HG03378 (cell line): ENCODE data around the gene HNRNPF.
"Not testable (repeated sequence)": the region's sequence is repeated elsewhere in the genome, so short reads cannot be mapped to it uniquely, and the experiment has no call there.

Experiments
- ATAC-seq: cut with Tn5 transposase; IDR thresholded peaks from one replicate; pipeline ENCODE4 v1.9.1; 2021; ENCODE audit warnings: mild to moderate bottlenecking, moderate library complexity; ENCODE audit not compliant: unreplicated experiment

HNRNPF gene, protein sequence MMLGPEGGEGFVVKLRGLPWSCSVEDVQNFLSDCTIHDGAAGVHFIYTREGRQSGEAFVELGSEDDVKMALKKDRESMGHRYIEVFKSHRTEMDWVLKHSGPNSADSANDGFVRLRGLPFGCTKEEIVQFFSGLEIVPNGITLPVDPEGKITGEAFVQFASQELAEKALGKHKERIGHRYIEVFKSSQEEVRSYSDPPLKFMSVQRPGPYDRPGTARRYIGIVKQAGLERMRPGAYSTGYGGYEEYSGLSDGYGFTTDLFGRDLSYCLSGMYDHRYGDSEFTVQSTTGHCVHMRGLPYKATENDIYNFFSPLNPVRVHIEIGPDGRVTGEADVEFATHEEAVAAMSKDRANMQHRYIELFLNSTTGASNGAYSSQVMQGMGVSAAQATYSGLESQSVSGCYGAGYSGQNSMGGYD

DNA sequence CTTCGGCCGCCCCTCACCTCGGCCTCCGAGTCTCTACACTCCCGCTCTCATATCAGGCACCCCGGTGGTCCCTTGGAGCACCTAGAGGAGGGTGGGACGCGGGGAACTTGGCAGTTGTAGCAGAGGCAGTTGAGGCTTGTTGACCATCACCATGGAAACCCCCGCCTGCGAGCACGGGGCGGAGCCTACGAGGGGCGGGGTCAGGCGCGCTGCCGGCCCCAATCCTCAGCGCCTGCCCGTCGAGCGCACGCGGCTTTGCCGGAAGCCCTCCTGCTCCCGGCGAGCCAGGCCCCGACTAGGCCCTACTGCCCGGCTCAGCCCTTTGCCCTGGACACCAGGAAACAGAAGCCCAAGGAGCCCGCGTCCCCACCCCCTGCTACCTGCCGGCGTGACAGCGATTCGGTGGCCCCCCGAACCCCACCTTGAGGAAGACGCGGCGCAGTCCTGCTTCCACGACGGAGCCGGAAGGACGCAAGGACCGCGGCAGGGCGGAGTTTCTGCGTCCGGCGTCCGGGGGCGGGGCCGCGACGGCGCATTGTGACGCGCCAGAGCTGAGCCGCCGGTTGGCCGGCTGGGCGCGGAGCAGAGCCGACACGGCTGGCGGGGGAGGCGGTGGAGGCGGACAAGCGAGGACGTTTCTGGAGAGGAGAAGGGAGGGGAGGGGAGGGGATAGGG is at the start of gene HNRNPF:
Gene HNRNPF, minus strand, starts transcription at position 477 of the 675 bp plus-strand sequence. CDS start 21,302 bp downstream, outside the sequence.
- ATAC-seq, result peak; percentile 56

DNA sequence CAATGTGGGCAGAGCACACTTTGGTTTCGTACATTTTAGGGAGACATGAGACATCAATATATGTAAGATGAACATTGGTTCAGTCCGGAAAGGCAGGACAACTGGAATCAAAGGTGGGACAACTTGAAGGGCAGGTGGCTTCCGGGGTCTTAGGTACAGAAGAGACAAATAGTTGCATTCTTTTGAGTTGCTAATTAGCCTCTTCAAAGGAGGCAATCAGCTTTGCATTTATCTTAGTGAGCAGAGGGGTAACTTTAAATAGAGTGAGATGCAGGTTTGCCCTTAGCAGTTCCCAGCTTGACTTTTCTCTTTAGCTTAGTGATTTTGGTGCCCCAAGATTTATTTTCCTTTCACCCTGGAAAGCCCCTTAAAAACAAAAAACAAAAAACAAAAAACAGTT is 49.2 kb upstream of the HNRNPF start:
- no peak for ATAC-seq

GRCh38 chr10:43456561-43456960 is 47.6 kb upstream of the HNRNPF start:
- ATAC-seq, result not testable (repeated sequence)

DNA sequence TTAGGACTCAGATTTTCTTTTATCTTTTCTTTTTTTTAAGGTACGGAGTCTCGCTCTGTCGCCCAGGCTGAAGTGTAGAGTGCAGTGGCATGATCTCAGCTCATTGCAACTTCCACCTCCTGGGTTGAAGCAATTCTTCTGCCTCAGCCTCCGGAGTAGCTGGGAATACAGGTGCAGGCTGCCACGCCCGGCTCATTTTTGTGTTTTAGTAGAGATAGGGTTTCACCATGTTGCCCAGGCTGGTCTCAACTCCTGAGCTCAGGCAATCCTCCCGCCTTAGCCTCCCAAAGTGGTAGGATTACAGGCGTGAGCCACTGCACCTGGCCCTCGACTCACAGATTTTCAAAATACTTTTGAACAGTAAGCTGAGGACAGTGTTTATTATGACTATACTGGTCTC is 45.0 kb upstream of the HNRNPF start:
- not testable (repeated sequence) for ATAC-seq

DNA sequence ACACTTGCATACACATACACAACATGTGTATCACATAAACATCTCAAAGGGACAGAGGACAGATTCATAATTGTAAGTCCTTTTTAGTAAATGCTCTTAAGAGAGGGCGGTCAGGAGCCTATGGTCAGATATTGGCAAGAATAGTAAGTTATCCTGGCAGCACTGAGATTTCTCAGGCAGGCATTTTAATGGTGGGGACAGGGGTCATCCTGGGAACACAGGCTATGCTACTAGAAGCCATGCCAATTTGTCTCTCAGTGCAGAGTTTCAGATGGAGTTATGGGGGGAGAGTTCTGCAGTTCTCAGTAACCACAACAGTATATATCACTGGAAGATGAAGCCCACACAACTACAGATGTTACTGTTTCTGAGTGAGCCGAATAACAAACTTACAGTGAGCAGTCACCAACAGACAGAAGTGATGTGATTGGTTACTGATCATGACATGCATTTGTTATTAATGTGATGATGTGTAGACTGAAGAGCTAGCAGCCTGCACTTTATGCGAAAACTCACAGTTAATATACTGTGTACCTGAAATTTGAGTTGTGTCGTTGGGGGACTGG is 44.4 kb upstream of the HNRNPF start:
- ATAC-seq, result peak; percentile 48

DNA sequence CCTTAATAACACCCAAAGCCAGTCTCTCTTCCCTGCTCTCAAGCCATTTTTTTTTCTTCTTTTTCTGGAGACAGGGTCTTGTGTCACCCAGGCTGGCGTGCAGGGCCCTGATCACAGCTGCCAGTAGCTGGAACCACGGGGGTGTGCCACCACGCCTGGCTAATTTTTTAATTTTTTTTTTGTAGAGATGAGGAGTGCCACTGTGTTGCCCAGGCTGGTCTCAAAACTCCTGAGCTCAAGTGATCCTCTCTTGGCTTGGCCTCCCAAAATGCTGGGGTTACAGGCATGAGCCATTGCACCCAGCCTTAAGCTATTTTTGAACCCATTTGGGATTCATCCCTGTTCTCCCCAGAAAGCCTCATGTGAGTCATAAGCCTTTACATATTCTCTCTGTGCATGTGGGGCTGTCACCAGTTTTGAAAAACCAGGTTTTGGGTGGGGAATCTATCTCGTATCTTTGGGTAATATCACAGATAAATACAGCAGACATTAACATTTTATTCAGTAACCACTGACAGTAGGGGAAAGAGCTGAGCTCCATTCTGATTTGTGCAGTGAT is 43.4 kb upstream of the HNRNPF start:
- peak; percentile 1 for ATAC-seq

DNA sequence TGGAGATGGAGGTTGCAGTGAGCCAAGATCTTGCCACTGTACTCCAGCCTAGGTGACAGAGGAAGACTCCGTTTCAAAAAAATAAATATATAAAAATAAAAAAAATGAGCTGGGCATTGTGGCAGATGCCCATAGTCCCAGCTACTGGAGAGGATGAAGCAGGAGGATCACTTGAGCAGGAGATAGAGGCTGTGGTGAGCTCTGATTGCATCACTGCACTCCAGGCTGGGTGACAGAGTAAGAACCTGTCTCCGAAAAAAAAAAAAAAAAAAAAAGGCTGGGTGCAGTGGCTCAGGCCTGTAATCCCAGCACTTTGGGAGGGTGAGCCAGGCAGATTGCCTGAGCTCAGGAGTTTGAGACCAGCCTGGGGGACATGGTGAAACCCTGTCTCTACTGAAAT is 39.8 kb upstream of the HNRNPF start:
- no peak for ATAC-seq

GRCh38 chr10:43446219-43447017 is 37.4 kb upstream of the HNRNPF start:
- ATAC-seq, result not testable (repeated sequence)

DNA sequence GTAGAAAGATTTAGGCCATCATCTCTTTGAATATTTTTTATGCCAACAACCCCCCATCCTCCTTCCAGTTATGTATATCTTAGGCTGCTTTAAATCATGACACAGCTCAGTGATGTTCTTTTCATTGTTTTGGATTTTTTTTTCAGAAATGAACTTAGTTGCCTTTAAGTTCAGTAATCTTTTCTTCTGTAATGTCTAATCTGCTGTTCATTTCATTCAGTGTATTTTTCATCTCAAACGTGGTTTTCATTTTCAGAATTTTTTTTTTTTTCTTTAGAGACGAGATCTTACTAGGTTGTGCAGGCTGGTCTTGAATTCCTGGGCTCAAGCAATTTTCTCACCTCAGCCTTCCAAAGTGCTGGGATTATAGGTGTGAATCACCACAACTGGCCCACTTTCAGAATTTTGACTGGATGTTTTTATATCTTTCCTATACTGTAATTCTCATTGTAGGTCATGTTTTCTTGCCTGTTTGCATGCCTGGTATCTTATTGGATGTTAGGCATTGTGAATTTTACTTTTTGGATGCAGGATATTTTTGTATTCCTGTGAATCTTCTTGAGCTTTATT is 36.0 kb upstream of the HNRNPF start:
- ATAC-seq, result no peak

DNA sequence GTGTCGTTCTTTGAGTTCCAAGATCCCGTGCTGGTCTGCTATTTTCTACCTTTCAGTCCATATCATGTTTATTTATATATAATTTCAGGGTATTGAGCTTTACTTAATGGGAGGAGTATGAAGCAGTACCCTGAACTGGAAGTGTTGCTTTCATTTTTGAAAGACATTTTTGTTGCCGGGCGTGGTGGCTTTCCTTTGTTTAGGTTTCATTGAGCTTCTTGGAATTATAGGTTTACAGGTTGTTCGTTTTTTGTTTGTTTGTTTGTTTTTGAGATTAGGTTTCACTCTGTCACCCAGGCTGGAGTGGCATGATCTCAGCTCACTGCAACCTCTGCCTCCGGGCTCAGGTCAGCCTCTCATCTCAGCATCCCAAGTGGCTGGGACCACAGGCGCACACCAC is 35.3 kb upstream of the HNRNPF start:
- no peak for ATAC-seq

GRCh38 chr10:43440463-43441134 is 31.6 kb upstream of the HNRNPF start:
- no peak for ATAC-seq

DNA sequence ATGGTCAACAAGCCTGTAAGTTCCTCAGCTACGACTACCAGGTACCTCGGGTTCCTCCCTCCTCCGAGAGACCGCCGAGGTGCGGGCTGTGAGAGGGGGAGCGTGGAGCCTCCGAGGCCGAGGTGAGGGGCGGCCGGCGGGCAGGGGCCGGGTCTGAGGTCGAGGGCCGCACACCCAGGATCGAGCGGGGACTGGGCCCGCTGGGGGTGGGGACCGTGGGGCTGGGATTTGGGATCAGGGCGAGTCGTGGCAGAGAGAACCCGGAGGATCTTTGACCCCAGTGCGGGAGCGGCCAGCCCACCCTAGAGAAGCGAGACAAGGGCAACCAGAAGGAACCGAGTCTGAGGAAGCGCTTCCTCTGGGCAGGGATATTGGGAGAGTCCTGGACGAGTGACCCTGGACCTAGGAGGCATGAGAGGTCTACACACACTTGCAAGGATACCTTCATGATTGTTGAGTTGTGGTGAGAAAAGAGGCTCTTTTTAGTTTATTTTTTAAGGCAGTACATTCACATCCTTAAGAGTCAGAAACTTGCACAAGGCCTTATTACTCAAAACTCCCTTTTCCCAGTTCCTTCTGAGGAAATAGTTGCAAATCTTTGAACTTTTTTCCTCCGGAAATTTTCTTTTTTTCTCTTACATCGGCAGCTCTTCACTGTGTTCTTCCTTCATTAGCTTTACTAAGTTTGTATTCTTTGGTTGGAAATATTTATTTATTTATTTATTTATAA is 28.3 kb upstream of the HNRNPF start:
- no peak for ATAC-seq

DNA sequence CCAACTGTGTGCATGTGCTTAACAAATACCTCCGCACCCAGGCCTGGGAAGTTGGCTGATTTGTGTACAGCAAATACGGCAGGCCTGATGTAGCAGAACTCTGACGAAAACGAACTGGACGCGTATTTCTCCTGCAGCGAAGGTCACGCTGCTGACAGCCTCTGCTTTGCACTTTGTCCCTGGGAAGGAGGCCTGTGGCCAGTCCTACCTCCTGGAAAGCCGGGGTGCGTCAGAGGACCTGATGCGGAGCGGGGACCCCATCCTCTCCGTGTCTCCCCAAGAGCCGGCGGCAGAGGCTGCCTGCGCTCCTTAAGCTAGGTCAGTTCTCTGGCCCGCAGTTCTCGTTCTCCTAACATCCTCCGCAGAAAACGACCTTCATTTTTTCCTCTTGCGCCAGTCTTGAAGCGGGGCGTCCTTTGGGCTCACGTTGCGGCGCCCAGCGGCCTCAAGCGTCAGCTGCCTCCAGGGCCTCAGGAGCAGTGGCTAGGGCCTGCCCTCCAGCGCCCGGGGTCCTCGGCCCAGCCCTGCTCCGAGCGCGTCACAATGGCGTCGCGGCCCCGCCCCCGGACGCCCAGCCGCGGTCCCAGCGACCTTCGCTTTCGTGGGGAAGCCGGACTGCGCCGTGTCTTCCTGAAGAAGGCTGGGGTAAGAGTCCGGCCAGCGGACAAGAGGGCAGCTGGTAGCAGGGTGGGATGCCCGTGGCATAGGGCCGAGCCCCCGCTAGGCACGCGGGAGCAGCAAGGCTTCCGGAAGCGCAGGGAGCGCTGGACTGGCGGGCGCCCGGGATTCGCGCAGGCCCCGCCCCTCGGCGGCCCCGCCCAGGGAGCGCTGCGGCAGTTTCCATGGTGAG is 27.5 kb upstream of the HNRNPF start, which contains the start of gene ZNF487:
Gene ZNF487, plus strand, starts transcription at position 821 of the 850 bp plus-strand sequence. CDS start 38,703 bp downstream, outside the sequence.
- peak; percentile 96 for ATAC-seq

DNA sequence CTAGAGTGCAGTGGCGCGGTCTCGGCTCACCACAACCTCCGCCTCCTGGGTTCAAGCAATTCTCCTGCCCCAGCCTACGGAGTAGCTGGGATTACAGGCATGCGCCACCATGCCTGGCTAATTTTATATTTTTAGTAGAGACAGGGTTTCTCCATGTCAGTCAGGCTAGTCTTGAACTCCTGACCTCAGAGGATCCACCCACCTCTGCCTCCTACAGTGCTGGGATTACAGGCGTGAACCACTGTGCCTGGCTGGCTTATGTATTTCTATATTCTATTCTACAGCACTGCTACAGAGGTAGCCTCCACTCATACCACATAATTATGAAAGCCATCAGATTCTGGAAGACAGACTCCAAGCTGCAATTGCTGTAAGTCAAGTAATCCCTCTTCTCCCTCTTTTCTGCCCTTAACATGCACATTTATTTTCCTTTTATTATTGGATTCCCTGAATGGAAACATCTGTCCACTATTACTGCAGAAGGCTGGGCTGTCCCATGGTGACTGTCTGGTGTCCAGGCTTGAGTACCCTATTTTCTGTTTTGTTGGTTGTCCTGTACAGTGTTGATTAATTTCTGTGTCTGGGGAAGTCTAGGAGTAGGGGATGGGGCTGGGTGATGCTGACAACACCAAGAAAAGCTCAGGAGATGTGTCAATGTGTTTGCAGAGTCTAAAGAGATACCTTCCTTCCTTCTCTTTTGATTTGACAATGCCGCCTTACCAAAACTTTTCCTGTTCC is 22.1 kb upstream of the HNRNPF start:
- no peak for ATAC-seq

GRCh38 chr10:43427166-43427825 is 18.3 kb upstream of the HNRNPF start:
- ATAC-seq, result peak; percentile 87

DNA sequence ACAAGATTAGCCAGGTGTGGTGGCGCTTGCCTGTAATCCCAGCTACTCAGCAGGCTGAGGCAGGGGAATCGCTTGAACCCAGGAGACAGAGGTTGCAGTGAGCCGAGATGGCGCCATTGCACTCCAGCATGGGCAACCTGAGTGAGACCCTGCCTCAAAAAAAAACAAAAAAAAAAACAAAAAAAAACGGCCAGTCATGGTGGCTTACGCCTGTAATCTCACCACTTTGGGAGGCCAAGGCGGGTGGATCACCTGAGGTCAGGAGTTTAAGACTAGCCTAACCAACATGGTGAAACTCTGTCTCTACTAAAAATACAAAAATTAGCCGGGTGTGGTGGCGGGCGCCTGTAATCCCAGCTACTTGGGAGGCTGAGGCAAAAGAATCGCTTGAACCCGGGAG is 17.5 kb upstream of the HNRNPF start:
- not testable (repeated sequence) for ATAC-seq

DNA sequence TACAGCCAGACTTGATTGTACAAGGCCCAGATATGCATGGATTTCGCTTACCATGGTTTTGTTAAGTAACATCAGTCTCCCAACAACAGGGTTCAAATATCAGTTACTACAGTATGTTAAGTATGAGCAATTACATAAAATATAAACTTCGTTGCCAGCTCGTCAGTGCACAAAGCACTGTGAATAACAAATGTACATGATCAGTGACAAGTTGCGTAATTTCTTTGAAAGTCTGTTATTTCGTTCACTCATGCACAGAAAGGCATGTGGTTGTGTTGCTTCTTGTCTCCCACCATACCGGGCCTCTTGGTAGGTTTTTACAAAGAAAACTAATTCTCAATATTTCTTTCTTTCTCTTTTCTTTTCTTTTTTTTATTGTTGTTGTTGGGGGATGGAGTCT is 15.4 kb upstream of the HNRNPF start:
- ATAC-seq, result no peak
